ENCODE results near the gene ANGPTL2.

- TF ChIP-seq TAF1 (IDR thresholded peaks at IDR 0.05; ENCODE audit: low read depth) (no peak), EP300 (IDR thresholded peaks at IDR 0.05; ENCODE audit: borderline replicate concordance) (no peak), TCF12 (IDR thresholded peaks at IDR 0.05; ENCODE audit: low read depth) (no peak), FOXM1 (IDR thresholded peaks at IDR 0.05; ENCODE audit: borderline replicate concordance, low read depth) (no peak), RAD21 (IDR thresholded peaks at IDR 0.05; ENCODE audit: low read depth) (no peak), CEBPB (IDR thresholded peaks at IDR 0.05) (no peak), YY1 (IDR thresholded peaks at IDR 0.05; ENCODE audit: low read depth) (no peak), EGR1 (IDR thresholded peaks at IDR 0.05) (no peak)
- TF ChIP-seq, protein P1, sequence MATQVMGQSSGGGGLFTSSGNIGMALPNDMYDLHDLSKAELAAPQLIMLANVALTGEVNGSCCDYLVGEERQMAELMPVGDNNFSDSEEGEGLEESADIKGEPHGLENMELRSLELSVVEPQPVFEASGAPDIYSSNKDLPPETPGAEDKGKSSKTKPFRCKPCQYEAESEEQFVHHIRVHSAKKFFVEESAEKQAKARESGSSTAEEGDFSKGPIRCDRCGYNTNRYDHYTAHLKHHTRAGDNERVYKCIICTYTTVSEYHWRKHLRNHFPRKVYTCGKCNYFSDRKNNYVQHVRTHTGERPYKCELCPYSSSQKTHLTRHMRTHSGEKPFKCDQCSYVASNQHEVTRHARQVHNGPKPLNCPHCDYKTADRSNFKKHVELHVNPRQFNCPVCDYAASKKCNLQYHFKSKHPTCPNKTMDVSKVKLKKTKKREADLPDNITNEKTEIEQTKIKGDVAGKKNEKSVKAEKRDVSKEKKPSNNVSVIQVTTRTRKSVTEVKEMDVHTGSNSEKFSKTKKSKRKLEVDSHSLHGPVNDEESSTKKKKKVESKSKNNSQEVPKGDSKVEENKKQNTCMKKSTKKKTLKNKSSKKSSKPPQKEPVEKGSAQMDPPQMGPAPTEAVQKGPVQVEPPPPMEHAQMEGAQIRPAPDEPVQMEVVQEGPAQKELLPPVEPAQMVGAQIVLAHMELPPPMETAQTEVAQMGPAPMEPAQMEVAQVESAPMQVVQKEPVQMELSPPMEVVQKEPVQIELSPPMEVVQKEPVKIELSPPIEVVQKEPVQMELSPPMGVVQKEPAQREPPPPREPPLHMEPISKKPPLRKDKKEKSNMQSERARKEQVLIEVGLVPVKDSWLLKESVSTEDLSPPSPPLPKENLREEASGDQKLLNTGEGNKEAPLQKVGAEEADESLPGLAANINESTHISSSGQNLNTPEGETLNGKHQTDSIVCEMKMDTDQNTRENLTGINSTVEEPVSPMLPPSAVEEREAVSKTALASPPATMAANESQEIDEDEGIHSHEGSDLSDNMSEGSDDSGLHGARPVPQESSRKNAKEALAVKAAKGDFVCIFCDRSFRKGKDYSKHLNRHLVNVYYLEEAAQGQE (IDR thresholded peaks at IDR 0.05; ENCODE audit: low read depth), result no peak
These were observed 40.9 kb downstream of the ANGPTL2 start for GRCh38 chr9:127081250-127082185.

Measured in Ishikawa (cell line).